GM18502 (cell line): ENCODE results near the gene TMEM184A.

ENCODE experiments used
- ATAC-seq: cut with Tn5 transposase; IDR thresholded peaks from one replicate; pipeline ENCODE4 v1.9.1; 2021; ENCODE audit warnings: mild to moderate bottlenecking; ENCODE audit not compliant: unreplicated experiment, poor library complexity

The TMEM184A gene

GRCh38 chr7:1569440-1569832, 13.4 kb upstream of the TMEM184A start:
- peak; percentile 1 for ATAC-seq

- ATAC-seq, result no peak
Observed at GRCh38 chr7:1569016-1569415, 13.0 kb upstream of the TMEM184A start.

GRCh38 chr7:1567896-1568510, 12.0 kb upstream of the TMEM184A start:
- no peak for ATAC-seq

- no peak for ATAC-seq
Observed at GRCh38 chr7:1567049-1567771, 11.2 kb upstream of the TMEM184A start.

GRCh38 chr7:1566687-1567048, 10.7 kb upstream of the TMEM184A start:
- ATAC-seq, result no peak

GRCh38 chr7:1564603-1565022, 8.6 kb upstream of the TMEM184A start:
- no peak for ATAC-seq

- no peak for ATAC-seq
Observed at GRCh38 chr7:1563981-1564602, 8.1 kb upstream of the TMEM184A start.

- no peak for ATAC-seq
Observed at GRCh38 chr7:1562597-1563051, 6.6 kb upstream of the TMEM184A start.

GRCh38 chr7:1562116-1562515, 6.1 kb upstream of the TMEM184A start:
- no peak for ATAC-seq

GRCh38 chr7:1561036-1561940, 5.3 kb upstream of the TMEM184A start:
- ATAC-seq, result no peak

GRCh38 chr7:1560620-1561031, 4.6 kb upstream of the TMEM184A start:
- no peak for ATAC-seq

- no peak for ATAC-seq
Observed at GRCh38 chr7:1559626-1560590, 3.9 kb upstream of the TMEM184A start.

GRCh38 chr7:1558841-1559625, 3.0 kb upstream of the TMEM184A start:
- ATAC-seq, result no peak

GRCh38 chr7:1558181-1558811, 2.3 kb upstream of the TMEM184A start:
- ATAC-seq, result no peak

GRCh38 chr7:1557771-1558170, 1.8 kb upstream of the TMEM184A start:
- ATAC-seq, result no peak

GRCh38 chr7:1557006-1557405, 1.0 kb upstream of the TMEM184A start:
- no peak for ATAC-seq

- ATAC-seq, result no peak
Observed at GRCh38 chr7:1555046-1555812, 776 bp downstream of the TMEM184A start.
